Measurements from ENCODE around the gene KRTAP4-6.
"Not testable (repeated sequence)": the region's sequence is repeated elsewhere in the genome, so short reads cannot be mapped to it uniquely, and the experiment has no call there.

KRTAP4-6 gene

DNA sequence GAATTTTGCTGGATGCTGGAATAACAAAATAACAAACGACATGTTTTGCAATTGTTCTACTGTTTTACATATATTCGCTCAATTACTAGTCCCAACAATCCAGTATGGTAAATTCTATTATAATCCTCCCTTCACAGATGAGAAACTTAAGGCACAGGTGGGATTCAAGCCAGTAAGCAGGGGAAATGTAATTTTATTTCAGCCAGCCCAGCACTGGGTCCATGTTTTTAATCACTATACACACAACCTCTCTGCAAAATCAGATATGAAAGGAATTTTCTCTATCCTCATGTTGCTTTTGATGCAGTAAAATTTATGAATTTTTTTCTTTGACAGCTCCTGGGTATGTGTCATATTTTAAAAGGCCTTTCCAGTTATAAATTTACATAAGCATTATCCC is 4.9 kb upstream of the KRTAP4-6 start:
- no peak for DNase-seq

DNA sequence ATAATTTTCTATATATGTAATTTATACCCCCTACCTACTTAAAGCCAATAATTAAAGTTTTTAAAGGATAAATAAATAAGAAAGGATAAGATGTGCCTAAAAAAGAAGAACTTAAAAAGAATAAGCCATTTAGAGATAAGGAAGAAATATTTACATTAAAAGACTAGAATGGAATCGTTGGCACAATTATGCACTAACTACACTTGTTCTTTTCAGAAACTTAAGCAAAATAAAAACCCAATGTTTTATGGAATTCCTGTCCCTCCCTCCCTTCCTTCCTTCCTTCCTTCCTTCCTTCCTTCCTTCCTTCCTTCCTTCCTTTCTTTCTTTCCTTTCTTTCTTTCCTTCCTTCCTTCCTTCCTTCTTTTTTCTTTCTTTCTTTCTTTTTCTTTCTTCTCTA is 4.5 kb upstream of the KRTAP4-6 start:
- DNase-seq, result no peak

DNA sequence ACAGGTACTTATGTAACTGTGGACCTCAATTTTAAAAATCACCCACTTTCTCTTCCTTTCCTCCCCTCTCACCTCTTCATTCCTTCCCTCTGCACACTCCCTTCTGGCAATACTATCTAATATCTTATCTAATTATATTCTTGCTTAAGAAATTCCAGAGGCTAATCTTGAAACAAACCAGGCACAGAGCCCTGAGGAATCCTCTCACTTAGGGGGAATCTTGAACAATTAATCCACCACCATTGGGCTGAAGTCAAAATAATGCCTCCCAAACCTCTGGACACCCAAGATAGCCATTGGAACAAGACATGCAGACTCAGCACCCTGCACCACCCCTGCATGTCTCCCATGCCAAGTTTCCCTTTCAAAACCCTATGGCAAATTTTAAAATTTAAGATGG is 1.0 kb upstream of the KRTAP4-6 start:
- no peak for DNase-seq

DNA sequence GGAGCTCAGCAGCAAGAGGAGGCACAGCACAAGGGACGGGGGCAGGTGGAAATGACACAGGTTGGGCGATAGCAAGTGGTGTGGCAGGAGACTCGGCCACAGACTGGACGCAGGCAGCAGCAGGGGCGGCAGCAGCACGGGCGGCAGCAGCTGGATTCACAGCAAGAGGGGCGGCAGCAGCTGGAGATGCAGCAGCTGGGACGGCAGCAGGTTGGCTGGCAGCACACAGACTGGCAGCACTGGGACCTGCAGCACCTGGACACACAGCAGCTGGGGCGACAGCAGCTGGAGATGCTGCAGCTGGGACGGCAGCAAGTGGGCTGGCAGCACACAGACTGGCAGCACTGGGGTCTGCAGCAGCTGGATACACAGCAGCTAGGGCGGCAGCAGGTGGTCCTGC is 479 bp downstream of the KRTAP4-6 start:
- DNase-seq, result not testable (repeated sequence)

DNA sequence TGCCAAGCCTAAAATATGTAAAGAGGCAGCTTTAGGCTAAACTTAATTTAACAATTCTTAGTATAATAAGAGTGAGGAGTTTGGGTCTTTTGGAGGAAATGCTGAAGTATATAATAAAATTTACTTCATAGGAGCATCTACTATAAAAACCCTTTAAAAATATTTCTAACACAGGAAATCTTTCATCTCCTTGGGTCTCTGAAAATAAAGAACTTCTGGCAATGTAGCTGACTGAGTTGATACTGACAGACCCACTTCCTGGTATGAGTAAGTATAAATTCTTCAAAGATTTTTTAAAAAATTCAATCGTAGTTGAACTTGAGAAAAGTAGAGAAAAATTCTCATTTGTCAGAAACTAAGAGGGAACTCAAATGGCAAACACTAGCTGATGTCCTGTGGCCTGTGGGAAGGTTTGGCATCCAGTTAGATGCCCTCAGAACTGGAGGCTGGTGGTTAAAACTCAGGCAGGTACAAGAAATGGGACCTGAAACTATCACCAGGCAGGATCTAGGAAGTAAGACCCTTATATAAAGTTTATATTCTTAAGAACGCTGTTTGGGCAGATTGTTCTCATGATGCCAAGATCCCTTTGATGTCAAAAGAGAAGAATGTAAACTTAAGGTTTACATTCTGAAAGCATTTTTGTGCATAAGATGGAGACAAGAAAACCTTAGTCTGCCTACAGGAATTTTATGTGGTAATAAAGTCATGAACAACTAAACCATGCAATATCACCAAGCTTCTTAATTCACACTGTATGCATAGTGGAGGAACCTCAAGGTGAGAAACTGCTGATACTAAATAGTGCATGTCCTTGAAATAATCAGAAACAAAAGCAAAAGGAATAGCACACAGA is 6.2 kb downstream of the KRTAP4-6 start:
- DNase-seq, result no peak

DNA sequence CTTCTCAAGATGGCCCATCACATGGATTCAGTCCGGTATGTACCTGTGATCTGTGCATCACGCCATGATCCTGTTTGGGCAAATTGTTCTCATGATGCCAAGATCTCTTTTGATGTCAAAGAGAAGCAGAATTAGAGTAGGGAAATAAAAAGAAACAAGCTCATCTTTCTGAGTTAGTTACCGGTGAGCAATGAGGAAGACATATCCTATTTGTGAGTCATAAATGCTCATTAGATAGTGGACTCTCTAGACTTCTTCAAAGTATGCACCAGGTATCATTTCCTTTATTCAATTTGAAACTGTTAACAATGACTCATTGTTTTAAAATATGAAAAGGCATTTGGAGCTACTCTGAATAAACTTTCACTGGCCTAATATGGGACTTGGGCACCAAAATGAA is 8.4 kb downstream of the KRTAP4-6 start:
- no peak for DNase-seq

DNA sequence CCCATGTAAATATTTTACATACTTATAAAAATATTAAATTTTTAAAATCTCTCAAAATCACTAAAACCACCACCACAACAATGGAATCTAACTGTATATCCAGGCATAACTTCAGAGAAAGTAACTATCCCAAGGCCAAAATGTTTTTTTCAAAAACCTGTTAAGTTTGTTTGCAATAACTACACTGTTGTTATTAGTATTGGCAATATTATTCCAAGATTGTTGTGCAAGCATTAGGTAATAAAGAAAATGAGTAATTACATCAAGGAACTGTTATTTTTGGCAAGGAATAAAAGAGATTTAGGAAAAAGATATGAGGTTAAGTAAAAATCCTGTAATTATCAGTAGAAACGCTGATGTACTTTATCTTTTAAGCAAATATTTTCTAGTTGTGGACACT is 13.0 kb downstream of the KRTAP4-6 start:
- DNase-seq, result no peak

DNA sequence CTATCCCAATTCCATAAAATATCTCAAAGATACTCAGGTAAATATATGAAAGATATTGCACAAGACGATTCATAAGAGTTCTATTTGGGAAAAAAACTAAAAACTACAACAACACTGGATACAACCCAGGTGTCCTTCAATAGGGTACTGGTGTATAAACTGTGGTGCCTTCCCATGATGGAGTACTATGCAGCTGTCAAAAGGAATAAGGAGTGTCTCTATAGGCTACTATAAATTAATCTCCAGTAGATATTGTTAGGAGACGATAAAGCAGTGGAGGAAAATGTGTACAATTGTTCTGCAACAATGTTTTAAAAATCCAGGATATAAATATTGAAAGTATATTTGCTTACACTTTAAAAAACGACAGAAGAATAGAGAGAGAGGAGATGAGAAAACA is 13.9 kb downstream of the KRTAP4-6 start:
- no peak for DNase-seq

DNA sequence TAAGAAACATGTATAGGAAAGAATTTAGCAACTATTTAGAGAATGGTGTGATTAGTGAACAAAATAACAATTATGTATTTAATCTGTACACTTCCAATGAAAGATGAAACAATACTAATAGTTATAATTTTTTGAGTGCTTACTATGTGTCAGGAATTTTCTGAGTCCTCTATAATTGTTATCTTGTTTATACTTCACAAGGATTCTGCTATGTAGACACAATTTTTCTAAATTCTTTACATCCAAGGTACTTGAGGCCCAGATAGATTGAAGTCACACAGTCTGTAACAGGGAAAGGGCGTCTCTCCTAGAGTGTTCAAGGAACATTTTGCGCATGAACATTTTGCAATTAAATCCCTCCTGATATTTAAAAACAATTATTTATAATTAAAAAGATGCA is 15.3 kb downstream of the KRTAP4-6 start:
- no peak for DNase-seq

DNA sequence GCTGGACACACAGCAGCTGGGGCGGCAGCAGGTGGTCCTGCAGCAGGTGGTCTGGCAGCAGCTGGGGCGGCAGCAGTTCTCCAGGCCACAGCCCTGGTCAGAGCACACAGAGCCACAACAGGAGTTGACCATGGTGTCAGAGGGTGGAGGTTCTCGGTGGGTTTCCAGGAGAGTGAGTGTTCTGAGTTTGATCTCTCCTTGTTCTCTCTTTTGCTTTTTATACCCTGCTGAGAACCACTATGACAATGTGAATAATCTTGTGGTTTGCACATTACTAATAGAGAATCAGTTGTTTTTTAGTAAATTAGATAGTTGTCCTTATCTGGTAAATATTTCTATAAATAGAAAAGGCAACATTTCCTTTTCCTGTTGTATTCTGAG is 16.4 kb downstream of the KRTAP4-6 start, which contains the start of gene KRTAP4-12:
Gene KRTAP4-12, minus strand, starts transcription at position 192 of the 381 bp plus-strand sequence. Its CDS starts 60 bp downstream, at position 132.
- not testable (repeated sequence) for DNase-seq

DNA sequence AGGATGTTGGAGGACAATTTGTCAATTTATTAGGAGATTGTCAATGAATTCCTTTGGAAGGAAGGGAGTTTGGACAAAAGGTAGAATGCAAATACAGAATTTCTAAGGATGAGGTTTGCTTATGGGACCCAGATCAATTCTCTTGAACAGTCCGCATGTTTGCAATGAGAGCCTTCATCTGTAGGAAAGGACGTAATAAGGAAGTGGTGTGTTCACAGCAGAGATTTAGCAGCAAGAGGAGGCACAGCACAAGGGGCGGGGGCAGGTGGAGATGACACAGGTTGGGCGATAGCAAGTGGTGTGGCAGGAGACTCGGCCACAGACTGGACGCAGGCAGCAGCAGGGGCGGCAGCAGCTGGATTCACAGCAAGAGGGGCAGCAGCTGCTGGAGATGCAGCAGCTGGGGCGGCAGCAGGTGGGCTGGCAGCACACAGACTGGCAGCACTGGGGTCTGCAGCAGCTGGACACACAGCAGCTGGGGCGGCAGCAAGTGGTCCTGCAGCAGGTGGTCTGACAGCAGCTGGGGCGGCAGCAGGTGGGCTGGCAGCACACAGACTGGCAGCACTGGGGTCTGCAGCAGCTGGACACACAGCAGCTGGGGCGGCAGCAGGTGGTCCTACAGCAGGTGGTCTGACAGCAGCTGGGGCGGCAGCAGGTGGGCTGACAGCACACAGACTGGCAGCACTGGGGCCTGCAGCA is 16.9 kb downstream of the KRTAP4-6 start:
- peak; percentile 7 for DNase-seq

DNA sequence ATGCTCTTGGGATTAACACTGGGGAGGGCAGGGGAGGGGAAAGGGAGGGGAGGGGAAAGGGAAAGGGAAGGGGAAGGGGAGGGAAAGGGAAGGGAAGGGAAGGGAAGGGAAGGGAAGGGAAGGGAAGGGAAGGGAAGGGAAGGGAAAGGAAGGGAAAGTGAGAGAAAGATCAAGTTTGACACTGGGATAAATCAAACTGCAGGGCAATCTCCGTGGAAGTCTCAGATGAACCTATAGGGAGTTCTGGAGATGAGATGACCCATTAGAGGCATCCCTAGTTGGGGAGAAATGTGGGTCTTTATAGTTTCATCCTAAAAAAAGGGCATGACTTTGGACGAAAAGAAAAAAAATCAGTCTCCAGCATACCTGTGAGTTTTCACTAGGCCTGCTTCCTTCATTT is 18.6 kb downstream of the KRTAP4-6 start:
- DNase-seq, result no peak

DNA sequence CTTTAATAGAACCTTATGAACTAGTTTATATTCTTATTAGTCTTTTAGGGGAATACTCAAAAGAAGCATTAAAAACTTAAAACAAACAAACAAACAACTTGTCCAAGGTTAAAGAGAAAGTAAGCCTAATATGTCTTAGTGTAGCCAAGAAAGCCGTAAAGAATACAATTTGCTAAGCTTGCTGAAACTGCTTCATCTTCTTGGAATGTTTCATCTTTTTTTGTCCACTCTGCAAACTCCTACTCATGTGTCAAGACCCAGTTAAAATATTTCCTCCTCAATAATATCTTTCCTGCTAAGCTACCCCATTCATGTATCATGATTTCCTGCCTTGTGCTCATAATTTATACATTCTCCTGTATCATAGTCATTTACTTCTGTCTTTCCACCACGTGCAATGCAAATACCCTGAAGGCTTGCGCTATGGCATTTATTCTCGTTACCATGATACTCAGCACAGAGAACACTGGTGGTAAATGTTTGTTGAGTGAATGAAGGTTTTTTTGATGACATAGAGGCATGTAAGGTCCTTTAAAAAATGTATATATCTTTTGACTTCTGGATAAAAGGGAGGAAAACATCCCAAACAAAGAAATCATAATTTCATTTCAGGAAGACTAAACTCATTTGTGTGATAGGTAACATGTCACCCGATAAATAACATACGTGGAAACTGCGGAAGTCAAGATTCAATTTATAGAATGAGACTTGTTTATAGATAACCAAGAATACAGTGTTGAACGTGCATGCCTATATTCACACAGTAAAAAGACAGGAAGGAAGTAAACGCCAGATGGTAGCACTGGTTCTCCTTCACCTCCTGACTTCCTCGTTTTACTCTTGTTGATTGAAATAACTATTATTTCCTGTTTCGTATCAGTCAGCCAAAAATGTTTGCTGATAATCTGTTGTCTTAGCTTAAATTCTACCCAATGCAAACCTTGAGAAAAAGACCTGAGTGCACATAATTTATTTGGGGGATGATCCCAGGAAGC is 20.4 kb downstream of the KRTAP4-6 start:
- DNase-seq, result peak; percentile 12

DNA sequence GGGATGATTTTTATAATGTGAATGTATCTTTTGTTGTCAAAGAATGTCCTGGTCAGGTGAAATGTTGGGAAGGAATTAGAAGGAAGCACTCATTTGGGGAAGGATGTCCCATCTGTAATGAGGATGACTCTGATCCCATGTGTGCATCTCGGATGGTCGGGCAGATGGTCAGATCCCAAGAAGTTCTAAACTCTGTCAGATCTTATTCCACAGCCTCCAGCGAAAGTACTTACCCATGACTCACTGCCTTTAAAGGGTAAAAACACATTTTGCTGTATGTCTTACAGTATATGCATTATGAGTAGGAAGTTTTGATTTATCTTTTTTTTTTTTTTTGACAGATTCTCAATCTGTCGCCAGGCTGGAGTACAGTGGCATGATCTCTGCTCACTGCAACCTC is 21.6 kb downstream of the KRTAP4-6 start:
- no peak for DNase-seq

DNA sequence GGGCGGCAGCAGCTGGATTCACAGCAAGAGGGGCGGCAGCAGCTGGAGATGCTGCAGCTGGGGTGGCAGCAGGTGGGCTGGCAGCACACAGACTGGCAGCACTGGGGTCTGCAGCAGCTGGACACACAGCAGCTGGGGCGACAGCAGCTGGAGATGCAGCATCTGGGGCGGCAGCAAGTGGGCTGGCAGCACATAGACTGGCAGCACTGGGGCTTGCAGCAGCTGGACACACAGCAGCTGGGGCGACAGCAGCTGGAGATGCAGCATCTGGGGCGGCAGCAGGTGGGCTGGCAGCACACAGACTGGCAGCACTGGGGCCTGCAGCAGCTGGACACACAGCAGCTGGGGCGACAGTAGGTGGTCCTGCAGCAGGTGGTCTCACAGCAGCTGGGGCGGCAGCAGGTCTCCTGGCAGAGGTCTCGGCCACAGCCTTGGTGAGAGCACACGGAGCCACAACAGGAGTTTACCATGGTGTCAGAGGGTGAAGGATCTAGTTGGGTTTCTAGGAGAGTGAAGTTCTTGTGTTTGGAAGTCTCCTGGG is 22.4 kb downstream of the KRTAP4-6 start, which contains the start of gene KRTAP4-11:
Gene KRTAP4-11, minus strand, starts transcription at position 528 of the 541 bp plus-strand sequence. Its CDS starts 58 bp downstream, at position 470.
- not testable (repeated sequence) for DNase-seq

DNA sequence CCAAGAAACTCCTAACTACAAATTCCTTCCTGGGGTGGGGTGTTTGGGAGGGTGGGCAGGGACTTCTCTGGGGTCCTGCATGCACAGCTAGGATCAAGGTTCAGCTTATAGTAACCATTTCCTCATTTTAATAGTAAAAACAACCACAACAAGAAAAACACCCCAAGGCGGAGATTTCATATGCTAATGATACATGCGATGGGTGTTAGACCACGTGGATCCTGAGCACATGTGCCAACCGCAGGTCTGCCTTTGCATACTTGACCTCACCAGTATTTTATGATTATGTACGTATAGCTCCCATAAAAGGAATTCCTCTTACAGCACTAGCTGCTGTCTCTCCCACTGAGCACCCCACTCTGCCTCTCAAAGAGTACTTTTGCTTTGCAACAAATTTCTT is 24.0 kb downstream of the KRTAP4-6 start:
- DNase-seq, result no peak

DNA sequence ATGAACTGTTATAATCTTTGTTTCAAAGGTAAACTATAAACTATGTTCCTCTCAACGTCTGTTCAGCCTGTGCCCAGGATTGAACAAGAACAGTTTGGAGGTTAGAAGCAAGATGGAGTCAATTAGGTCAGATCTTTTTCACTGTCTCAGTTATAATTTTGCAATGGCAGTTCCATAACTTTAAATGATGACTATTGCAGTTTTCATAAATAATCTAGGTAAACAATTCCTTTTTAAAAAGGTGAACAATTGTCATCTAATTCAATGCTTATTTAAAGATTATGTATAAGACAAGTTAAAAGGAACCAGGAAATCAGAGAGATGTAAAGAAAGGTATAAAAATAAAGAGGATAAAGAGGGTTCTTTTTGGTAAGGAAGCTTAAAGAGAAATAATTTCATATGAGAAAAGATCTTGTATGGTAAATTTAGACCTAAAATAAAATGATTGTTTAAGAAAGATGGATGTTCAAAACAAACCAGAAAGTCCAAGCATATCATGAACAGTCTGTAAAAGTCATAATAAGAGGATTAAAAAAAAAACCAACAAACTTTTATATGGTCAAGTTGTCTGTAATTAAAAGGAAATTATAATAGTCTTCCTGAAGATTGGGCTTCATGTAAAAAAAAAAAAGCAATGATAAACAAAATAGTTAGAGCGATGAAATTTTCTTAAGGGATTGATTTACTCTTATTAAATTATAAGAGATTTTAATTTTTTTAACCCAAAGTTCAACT is 29.0 kb downstream of the KRTAP4-6 start:
- no peak for DNase-seq

DNA sequence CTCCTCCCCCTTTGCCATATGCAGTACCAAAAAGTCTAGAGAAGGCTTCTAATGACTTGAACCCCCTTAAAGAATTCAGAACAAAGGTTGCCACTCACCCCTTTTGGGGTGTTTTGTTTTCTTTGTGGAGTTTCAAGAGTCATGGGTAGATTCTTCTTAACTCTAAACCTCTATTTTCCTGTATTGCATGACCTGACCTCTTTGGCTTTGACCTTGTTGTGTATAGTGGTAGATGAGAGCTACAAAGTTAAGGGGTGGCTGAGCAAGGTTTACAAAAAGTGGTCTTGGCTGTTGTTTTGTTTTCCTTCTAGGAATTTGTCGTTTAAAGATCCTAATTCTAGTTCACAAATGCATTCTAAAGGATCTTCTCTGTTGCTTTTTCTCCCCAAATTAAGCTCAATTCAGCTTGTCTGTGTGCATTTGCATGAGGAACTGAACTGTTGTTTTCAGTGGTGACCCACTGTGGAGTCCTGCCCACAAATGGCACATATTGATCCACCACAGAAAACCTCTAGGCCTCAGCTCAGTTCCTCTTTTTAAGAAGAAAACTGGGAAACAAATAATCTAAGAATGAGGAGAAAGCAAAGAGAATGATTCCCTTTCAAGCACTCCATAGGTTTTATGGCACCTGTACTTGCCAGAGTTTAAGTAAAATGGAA is 31.5 kb downstream of the KRTAP4-6 start:
- not testable (repeated sequence) for DNase-seq

DNA sequence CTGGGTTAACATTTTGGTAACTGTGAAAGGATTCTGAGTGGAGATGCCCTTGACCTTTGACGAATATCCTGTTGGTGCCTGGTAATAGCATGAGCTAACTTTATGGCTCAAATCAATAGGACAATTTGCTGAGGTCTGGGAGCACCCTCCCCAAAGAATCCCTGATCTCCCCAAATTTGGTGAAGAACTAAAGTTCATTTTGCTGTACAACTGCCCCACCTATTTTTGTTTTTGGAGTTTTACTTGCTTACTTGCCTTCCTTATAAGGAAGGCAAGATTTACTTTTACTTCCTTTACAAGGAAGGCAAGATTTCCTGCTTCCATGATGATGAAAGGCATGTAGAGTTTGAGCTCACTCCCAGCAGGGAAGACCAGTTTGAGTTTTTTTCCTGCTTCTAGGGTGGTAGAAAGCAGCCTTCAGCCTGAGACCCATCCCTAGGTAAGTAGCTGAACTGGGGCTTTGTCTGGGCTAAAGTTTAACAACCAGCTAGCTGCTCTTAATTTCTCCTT is 32.3 kb downstream of the KRTAP4-6 start:
- no peak for DNase-seq

DNA sequence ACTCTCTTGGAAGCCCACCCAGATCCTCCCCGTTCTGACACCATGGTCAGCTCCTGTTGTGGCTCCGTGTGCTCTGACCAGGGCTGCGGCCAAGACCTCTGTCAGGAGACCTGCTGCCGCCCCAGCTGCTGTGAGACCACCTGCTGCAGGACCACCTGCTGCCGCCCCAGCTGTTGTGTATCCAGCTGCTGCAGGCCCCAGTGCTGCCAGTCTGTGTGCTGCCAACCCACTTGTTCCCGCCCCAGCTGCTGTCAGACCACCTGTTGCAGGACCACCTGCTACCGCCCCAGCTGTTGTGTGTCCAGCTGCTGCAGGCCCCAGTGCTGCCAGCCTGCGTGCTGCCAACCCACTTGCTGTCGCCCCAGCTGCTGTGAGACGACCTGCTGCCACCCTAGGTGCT is 35.0 kb downstream of the KRTAP4-6 start, which contains the start of gene KRTAP4-9:
Gene KRTAP4-9, plus strand, starts transcription at position 43 of the 400 bp plus-strand sequence. Its CDS starts 0 bp downstream, at position 43.
- not testable (repeated sequence) for DNase-seq
